GM18861 (cell line): ENCODE measurements around the gene GAB1.
A peak's percentile ranks its signal among the peaks of the same experiment; 100 is the strongest.
"Not testable (repeated sequence)": the region's sequence is repeated elsewhere in the genome, so short reads cannot be mapped to it uniquely, and the experiment has no call there.

ENCODE experiments used
- ATAC-seq: cut with Tn5 transposase; IDR thresholded peaks from one replicate; pipeline ENCODE4 v1.9.1; 2021; ENCODE audit not compliant: unreplicated experiment

The GAB1 gene

DNA sequence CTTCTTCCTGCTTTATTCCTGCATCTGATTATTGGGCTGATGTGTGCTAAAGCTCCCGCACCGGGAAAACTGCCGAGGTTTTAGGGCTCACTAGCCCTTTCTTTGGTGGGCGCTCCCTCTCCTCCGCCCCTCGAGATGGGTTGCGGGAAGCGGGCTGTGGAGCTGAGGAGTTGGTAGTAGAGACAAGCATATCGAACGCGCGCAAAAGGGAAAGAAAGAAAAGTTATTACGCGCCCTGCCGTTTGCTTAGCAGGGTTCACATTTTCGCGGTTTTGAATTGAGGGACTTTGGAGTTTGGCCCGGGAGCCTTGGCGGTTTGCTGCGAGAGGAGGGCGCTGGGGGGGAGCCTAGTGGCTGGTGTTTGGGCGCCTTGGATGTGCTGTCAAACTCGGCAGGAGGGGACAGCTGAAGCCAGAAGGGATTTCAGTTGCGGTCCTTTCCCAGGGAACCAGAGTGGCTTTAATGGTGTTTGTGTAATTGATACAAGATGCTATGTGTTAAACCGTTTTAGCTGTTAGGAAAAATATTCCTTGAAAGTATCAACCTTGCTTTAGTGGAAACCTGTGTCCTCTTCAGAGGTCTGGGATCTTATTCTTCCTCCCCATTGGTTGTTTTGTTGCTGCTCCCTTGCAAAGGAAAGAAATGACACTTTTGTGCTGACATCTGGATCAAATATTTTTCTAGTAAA, 1.1 kb downstream of the GAB1 start:
- no peak for ATAC-seq

DNA sequence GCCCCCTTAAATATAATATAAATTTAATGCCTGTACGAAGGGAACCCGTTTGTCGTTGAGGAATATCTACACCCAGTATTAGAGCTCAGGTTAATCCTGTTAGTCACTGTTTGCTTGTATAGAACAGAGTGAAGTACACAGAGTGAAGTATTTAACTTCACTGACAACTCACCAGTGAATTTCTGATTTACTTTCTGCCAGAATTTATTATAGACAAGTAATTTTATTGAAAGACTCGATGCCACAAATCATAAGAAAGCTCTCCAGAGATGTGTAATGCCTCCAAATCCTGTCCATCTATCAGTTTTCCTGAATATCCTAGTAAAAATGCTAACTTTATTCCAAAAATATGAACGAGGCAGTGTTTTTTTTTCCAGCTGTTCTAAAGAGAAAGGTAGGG, 1.6 kb downstream of the GAB1 start:
- ATAC-seq = no peak

DNA sequence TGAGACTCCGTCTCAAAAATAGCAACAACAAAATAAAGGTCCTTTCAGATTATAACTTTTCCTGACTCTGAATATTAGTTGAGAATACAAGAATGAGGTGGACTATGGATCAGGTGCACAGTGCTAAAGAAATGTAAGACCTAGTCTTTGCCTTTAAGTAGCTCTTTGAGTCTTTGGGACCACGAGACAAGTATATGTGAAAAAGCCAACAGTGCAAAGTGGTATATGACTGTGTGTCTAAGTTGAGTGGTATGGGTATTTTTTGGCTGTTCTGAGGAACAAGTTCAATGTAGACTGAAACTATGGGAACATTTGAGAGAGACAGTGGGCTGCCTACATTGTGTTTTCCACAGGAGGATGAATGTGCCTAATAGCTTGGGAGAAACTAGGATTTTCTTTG, 2.8 kb downstream of the GAB1 start:
- no peak for ATAC-seq

DNA sequence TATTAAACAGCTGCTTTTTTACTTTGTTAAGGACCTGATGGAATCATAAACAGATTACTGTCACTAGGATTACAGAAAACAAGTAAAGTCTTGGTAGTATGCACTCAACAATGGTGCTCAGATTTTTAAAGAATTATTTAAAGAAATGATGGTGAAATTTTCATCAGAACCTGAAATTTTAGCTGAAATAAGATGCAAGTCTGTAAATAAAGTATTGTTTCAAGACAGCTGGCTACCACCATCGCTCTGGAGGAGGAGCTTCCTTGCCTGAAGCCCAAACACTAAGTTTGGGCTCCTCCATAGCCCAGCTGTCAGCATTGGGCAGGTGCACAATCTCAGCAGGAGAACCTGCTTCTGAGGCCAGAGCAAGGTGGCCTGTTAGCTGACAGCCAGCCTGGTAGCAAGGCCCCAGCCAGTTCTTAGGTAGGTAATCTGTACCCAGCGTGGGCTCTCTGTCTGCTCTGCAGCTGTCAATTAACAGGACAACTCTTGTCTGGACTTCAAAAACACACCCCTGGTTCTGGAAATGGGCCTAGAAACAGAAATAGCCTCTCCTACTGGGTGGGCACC, 4.6 kb downstream of the GAB1 start:
- ATAC-seq = no peak

DNA sequence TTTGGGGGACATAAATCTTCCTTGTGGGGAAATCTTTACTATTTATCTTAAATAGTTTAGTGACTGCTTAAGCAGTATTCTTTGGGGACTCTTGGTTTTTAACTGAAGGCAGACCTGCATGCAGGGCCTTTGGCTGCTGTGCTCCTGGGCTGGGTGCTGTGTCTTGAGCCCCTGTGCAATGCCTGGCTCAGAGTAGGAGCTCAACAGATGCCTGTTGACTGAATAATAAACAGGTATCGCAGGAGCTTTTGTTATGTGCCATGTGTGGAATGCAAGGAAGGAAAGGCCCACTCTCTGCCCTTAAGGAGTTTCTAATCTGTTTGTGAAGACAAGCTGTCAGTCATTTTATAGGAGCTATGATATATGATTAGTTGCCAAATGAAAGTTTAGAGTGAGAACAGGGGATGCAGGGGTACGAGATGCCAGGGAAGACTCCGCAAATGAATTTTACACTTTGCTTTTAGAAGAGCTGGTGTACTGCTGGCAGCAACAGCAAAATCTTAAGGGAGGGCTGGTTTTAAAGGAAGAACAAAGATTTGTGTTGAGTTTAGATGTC, 6.7 kb downstream of the GAB1 start:
- no peak for ATAC-seq

DNA sequence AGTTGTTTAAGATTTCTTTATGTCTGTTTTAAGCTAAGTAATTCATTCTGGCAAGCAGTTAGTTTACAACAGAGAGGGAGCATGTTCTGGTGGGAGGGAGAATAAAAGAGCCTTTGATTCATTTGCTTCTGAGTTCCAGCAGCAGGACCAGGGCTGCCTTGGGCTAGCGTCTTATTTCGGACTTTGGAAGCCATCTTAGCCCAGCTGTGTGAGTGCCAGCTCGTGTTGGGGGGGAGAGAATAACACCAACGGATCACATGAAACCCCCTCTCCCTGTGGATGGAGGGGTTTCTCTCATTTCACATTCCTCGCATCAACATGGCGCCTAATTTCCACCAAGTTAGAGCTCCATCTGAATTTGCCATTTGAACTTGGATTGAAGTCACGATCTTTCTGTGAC, 7.4 kb downstream of the GAB1 start:
- no peak for ATAC-seq

DNA sequence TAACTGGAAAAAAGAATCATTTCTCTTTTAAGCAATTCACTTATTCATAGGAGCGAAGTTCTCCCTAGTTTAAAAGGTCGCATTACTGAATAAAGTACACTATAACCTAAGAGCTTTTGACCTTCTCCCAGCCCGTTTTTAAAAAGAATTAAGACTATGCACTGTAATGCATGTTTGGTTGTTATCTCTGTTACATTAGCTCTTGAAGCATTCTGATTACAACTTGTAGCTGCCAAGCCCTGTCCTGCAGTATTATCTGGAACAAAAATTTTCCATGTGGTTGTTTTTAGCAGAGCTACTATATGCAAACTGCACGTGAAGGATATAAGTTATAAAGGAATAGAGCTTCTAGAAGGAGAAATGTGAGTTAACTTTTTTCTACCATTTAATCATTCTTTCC, 8.1 kb downstream of the GAB1 start:
- no peak for ATAC-seq

DNA sequence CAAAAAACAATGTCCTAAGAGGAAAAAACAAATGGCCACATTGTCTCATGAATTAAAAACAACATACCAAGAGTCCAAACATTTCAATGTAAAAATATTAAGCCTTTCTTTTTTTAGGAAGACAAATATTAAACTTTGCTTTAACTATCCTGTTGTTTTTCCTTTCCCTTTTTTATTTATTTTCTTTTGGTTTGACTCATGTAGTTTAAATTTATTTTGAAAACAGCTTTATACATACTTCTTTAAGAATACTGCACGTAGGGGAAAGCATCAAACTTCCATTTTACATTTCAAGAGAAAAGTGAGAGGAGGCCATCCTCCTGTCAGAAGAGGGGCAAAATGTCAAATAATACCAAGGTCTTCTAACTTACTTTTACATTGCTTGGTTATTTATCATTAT, 8.7 kb downstream of the GAB1 start:
- ATAC-seq = no peak

DNA sequence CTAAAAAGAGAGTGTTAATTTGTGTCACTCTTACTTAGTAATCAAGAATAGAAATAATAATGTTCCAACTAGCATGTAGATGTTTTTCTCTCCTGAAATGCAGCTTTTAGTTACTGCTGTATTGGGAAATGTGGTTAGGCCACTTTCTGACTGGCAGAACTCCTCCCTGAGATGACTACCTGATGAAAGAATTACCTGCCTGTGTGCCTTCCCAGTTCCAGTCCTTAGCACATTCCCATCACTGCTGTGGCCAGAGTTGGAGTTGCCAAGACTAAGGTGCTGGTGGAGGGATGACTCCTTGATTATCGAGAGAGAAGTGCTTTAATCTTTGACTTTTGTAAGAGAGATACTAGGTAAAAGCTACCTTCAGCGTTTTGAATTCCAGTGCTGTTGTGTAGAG, 9.5 kb downstream of the GAB1 start:
- ATAC-seq = no peak

DNA sequence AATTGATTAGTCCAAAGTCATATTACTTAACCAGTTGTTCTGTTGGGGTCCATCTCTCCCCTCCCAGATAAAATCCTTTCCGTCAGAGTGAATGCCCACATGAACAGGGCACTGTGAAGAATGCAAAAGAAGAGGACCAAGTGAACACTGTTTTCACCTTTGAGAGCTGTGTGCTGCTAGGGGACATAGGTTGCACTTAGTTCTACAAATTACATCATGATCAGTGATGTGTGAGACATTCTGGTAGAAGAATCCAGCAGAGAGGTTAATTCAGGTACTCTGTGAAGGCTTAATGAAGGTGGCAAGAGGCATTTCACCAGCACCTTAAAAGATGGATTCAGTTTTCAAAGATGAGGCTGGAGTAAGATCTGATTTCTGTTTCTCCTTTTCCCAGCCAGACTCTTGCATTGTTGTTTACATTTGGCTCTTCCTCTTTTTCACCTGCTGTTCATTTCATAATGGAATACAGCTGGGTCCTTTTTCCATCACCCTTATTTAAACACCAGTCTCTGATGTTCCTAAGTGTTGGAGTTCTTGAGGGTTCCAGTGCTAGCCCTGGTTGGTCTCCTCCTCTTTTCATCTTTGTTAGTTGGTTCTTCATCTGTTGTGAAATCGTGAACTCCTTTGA, 10.9 kb downstream of the GAB1 start:
- ATAC-seq = no peak

DNA sequence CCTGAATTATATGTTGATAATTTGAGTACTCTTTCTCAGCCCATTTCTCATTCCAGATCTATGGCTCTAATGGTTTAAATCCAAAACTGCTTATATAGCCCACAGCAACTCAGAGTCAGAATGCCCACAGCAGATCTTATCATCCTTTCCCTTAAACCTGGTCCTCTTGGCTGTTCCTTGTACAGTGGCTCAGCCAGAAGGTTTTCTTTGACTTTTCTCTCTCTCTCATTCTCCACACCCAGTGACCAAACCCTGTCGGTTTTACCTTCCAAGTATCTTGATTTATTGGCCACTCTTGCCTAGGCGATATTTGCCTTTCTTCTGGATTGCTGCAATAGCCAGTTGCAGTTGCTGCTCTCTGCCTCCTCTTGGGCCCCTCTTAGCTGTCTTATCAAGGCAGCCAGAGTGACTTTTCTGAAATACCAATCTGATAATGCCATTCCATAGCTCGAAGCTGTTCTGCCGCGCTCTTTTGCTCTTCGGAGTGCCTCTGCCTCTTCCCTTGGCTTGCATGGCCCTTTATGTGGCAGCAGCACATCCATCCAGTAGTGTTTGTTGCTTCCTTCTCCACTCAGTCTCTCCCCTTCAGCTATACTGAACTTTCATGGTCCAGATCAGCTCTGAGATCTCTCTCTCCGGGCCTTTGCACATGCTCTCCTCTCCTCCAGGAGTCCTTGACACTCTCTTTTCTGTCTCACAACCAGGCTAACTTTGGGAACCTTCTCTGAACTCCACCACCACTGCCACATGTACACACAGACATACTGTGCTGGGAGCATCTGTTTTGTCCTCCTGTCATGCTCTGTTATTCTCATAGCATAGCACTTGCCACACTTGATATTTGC, 11.8 kb downstream of the GAB1 start:
- ATAC-seq = no peak

DNA sequence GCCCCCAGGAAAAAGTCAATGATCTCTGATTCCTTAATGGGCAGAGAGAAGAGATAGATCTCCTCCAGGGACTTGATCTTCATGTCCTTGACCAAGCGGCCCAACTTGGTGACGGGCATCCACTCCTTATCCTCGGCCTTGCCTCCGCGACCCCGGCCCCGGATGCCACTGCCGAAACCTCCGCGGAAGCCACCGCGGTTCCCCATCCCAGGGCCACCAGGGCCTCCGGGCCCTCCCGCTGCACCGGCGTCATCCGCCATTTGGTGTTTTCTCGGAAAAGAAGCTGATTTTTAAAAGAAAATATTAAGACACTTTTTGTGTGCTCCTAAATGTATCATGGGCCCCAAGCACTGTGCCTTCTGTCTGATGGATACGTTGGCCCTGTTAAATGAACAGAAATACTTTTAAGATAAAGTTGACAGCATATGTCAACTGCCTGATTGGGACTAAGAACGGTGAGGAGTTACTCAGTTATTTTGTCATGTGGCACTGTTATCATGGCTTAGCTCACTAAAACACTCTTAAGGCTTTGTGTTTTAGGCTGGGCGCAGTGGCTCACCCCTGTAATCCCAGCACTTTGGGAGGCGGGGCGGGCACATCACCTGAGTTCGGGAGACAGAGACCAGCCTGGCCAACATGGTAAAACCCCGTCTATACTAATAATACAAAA, 13.3 kb downstream of the GAB1 start:
- not testable (repeated sequence) for ATAC-seq

DNA sequence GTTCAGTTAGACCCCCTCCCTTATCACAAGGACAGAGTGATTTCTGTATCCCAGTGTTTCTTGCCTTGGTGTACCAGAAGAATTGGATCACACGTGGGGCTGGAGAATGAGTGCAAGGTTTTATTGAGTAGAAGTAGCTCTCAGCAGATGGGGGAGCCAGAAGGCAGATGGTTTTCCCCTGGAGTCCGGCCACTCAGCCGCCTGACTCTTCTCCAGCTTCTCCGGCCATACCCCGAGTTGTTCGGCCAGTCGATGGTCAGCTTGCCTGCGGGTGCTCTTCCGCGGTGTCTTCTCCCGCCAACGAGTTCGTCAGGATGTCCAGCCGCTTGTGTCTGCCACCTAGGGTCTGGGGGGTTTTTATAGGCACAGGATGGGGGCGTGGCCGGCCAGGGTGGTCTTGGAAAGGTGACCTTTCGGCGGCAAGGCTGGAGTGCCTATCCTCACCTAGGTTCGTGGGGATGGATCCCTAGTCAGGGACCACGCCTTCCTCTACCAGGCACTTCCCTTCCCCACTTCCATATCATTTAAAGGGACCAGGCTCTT, 14.5 kb downstream of the GAB1 start:
- no peak for ATAC-seq

DNA sequence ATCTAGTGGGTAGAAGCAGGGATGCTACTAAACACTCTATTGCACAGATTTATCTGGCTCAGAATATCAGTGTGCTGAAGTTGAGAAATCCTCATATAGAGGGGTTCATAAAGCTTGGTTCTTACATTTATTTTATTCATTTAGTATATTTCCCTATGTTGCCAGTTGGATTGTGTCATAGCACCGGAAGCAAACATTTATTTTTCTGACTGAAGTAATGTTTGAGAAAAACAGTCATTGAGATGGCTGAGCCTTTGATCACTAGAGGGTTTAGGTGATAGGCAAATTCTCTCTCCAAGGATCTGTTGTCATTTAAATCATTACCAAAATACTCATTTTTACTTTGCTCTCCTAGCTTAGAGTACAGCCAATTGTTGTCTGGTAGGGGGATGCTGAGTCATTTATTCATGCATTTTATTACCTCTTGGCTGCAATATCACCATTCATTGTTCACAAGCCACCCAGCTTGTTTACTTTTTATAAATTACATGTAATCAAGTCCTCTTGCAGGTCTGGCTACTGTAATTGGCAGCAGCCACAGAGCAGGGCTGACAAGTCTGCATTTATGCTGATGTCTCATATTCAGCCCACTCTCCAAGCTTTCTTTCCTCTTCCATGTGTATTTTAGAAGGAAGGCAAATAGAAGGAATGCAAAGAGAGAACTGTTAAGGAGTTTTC, 15.2 kb downstream of the GAB1 start:
- no peak for ATAC-seq

DNA sequence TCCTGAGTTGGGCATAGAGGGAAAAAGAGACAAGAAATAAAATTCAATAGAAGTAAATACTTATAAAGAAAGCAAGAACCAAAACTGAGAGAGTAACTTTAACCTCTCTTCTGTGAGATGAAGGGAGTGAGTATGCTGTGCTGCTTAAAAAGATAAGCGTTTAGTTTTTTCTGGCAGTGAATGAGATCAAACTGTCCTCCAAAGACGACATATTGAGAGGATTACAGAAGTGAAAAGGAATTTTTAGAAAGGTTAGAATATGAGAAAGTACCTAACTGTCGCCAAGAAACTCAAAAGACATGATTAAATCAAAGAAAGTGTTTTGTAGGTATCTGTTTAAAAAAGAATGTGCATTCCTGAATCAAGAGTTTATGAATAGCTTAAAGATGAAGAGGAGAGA, 16.0 kb downstream of the GAB1 start:
- no peak for ATAC-seq

DNA sequence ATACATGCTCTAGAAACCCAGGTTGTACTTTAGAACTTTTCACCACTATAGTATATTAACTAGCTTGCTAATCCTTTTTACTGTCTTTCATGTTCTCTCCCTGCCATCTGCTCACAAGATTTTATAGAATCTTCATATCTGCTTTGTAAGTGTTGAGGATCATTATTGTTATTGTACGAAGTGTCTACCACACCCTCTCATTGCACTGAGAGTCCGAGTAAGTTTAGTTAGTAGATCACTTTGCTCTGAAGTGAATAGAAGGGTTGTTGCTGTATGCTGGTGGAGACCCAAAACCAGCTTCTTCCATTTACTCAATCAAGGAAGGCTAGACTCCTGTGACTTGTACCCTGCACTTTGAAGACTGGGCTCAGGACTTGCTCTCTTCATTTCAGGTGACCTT, 17.1 kb downstream of the GAB1 start:
- no peak for ATAC-seq

DNA sequence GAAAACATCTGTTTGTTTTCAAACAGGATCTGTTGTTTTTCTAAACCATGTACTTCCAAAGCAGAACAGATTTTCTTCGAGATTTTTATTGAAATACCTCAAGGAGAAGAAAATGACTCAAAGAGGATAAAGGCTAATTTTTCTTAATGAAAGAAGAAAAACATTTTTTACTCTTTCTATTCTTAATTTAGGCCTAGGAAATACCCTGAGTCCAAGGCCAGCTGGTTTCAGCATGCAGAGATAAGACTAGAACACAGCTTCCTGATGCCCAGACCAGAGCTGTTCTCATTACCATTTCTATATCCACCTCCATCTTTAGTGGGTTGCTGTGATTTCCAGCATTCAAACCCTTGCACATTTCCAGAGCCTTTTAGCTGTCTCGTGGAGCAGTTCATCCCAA, 18.3 kb downstream of the GAB1 start:
- ATAC-seq = no peak

DNA sequence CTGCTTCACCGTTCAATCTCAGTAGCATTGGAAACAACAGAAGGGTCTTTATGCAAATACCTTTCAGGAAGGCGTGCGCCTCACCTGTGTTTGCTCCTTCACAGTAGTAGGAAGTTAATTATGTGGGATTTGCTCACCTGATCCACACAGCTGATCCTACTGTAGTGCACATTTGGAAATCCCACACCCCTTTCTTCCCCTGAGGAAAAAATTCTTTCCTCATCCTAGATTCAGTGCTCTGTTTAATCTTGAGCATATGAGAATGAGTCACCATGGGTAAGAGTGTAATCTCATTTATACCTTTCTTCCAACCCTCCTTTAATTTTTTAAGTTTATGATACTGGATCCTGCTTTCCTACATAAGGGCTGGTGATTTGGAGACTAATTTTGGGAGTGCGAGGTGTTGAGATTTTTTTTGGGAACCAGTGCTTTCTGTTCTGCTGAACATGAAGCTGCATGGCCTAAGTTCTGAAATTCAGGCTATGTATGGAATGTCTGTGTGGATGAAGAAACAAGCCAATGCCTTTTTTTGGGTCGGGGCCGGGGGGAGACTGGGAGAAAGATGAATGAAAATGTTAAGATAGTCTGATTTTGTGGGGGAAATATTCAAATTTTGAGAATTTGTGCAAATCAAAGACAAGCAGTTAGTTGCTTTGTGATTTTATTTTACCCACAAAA, 19.0 kb downstream of the GAB1 start:
- ATAC-seq = no peak

DNA sequence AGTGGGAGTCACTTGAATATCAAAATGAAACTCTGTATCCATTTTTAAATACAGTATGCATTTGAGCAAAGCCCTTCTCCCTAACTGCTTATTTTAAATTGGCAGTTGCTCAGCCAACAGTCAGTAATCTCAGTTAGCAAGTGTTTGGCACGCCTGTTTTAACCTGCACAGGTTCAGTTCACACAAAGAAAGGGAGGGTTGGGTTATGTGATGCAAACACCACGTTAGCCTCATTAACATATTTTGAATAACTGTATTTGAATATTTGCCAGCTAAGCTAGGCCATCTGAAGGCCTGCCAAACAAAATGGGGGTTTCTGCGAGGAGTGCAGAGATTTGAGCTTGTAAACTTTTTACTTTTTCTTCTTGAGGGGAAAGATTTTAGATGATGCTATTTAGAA, 19.8 kb downstream of the GAB1 start:
- ATAC-seq = peak; percentile 28
